Fibroblast of skin of right biceps (primary cell): ENCODE data around the gene ALPI.
"Not testable (repeated sequence)": the region's sequence is repeated elsewhere in the genome, so short reads cannot be mapped to it uniquely, and the experiment has no call there.

Experiments
- DNase-seq: peaks from one replicate; pipeline ENCODE4 v3.0.0-alpha.2; 2013

Gene ALPI

GRCh38 chr2:232421189-232421785 lies 34.7 kb upstream of the ALPI start:
- DNase-seq, result no peak

GRCh38 chr2:232422051-232422450 lies 33.9 kb upstream of the ALPI start:
- no peak for DNase-seq

- DNase-seq, result not testable (repeated sequence)
These were observed 33.0 kb upstream of the ALPI start for GRCh38 chr2:232422996-232423395.

GRCh38 chr2:232423407-232423806 lies 32.5 kb upstream of the ALPI start:
- DNase-seq, result not testable (repeated sequence)

GRCh38 chr2:232431705-232432590 lies 24.0 kb upstream of the ALPI start:
- no peak for DNase-seq

GRCh38 chr2:232432598-232433184 lies 23.3 kb upstream of the ALPI start:
- DNase-seq, result no peak

GRCh38 chr2:232433622-232434021 lies 22.3 kb upstream of the ALPI start:
- DNase-seq, result not testable (repeated sequence)

- no peak for DNase-seq
These were observed 21.9 kb upstream of the ALPI start for GRCh38 chr2:232434091-232434490.

GRCh38 chr2:232434563-232435374 lies 21.2 kb upstream of the ALPI start:
- DNase-seq, result no peak

- DNase-seq, result no peak
These were observed 20.6 kb upstream of the ALPI start for GRCh38 chr2:232435375-232435648.

GRCh38 chr2:232435805-232436204 lies 20.1 kb upstream of the ALPI start:
- no peak for DNase-seq

- DNase-seq, result no peak
These were observed 19.4 kb upstream of the ALPI start for GRCh38 chr2:232436381-232437194.

- DNase-seq, result no peak
These were observed 18.8 kb upstream of the ALPI start for GRCh38 chr2:232437195-232437571.

- no peak for DNase-seq
These were observed 17.9 kb upstream of the ALPI start for GRCh38 chr2:232438091-232438490.

GRCh38 chr2:232438951-232439757 lies 16.8 kb upstream of the ALPI start:
- DNase-seq, result peak; percentile 20

- no peak for DNase-seq
These were observed 16.2 kb upstream of the ALPI start for GRCh38 chr2:232439758-232440135.

- DNase-seq, result peak; percentile 53
These were observed 15.5 kb upstream of the ALPI start for GRCh38 chr2:232440220-232441018.

GRCh38 chr2:232441147-232441651 lies 14.8 kb upstream of the ALPI start:
- DNase-seq, result no peak

GRCh38 chr2:232441922-232442321 lies 14.0 kb upstream of the ALPI start:
- DNase-seq, result not testable (repeated sequence)

- not testable (repeated sequence) for DNase-seq
These were observed 13.5 kb upstream of the ALPI start for GRCh38 chr2:232442431-232442830.

GRCh38 chr2:232443047-232443446 lies 12.9 kb upstream of the ALPI start:
- DNase-seq, result not testable (repeated sequence)
